GM12864 (cell line): ENCODE measurements around the gene FBXW7.

Source experiments
- DNase-seq: peaks from one replicate; pipeline ENCODE4 v3.0.0-alpha.2; 2011; ENCODE audit warnings: low read depth
- H3K4me3 ChIP-seq: 2 replicates; pipeline ENCODE4 v1.5.1; 2011; ENCODE audit warnings: mild to moderate bottlenecking, low read depth, low read length, control low read depth
- CTCF ChIP-seq: IDR thresholded peaks from 2 replicates; pipeline ENCODE4 v1.5.1; 2011; ENCODE audit warnings: low read depth, mild to moderate bottlenecking, moderate library complexity, low read length, control low read depth, inconsistent platforms; ENCODE audit errors: missing control alignments

The FBXW7 gene, protein sequence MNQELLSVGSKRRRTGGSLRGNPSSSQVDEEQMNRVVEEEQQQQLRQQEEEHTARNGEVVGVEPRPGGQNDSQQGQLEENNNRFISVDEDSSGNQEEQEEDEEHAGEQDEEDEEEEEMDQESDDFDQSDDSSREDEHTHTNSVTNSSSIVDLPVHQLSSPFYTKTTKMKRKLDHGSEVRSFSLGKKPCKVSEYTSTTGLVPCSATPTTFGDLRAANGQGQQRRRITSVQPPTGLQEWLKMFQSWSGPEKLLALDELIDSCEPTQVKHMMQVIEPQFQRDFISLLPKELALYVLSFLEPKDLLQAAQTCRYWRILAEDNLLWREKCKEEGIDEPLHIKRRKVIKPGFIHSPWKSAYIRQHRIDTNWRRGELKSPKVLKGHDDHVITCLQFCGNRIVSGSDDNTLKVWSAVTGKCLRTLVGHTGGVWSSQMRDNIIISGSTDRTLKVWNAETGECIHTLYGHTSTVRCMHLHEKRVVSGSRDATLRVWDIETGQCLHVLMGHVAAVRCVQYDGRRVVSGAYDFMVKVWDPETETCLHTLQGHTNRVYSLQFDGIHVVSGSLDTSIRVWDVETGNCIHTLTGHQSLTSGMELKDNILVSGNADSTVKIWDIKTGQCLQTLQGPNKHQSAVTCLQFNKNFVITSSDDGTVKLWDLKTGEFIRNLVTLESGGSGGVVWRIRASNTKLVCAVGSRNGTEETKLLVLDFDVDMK

GRCh38 chr4:152535903-152536544, at the start of gene FBXW7:
FBXW7 (minus strand) TSS chr4:152536092; CDS start chr4:152411803, 124,289 bp downstream.
- DNase-seq: peak; percentile 97
- H3K4me3 ChIP-seq: peak within 1 kb of the TSS; percentile 91
- TF ChIP-seq CTCF: no peak

- DNase-seq: peak; percentile 55
- no peak for TF ChIP-seq CTCF
- peak overlapping the region; percentile 40 for H3K4me3 ChIP-seq
These were observed 49.1 kb upstream of the FBXW7 start for GRCh38 chr4:152585023-152585441.

DNA sequence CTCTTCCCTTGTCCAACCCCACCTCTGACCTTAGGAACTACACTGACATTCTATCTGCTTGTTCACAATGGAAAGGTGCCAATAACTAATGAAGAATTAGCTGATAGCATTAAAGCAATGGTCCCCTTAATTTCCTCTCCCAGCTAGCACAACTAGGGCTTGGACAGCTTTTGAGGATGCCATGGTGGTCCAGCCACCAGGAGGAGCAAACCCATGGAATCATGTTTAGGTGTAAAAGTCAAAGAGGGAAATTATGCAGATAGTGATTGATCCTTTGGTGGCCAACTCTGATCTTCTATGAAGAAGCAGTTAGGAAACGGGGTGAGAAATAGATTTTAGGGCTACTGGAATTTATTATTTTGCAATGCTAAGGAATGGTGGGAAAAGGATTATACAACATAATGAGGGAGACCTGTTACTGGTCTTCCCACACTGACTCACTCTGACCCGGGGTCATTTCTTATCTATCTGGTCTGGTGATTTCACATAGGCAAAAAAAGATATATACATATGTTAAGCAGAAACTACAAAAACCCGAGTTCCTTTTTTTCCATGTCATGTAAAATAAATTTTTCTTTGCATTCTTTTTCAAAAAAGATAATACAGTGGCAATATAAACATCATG, 45.8 kb upstream of the FBXW7 start:
- H3K4me3 ChIP-seq: no peak overlapping the region
- no peak for TF ChIP-seq CTCF
- no peak for DNase-seq

DNA sequence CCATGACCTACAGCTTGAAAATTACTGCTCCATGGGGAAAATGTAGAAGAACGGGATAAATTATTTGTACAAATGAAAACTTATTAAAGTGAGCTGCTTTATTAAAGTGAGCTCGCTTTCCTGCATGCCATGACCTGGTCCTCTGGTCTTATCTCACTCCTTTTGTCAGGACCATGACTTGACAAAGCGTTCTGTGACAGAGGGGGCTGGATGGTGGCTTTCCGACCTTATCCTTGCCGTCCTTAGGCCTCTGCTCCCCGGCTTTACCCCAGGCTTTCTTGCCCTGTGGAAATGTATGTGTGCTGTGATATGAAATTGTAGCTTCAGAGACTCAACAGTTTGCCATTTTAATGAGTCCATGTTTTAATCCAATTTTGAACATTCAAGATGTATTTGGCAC, 44.0 kb upstream of the FBXW7 start:
- H3K4me3 ChIP-seq: no peak overlapping the region
- DNase-seq: no peak
- TF ChIP-seq CTCF: no peak

GRCh38 chr4:152579107-152579764, 43.3 kb upstream of the FBXW7 start:
- H3K4me3 ChIP-seq: no peak overlapping the region
- DNase-seq: no peak
- TF ChIP-seq CTCF: no peak

DNA sequence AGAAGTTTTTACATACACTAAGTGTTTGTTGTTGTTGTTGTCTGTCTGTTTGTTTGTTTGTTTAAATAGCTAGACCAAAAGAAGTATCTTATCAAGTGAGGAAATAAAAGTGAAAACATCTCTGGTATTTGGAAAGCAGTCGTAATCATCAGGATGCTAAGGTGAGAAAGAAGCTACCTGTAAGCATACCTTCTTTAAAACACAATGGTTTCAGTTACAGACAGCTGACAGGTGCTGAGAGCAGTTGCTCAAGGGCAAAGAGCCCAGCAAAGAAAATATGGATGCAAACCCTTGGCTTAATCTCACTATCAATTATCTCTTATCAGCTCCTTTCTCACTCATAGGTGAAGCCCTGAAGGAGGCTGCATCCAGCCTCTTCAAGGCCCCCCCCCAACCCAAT, 42.8 kb upstream of the FBXW7 start:
- no peak for TF ChIP-seq CTCF
- no peak for DNase-seq
- H3K4me3 ChIP-seq: no peak overlapping the region
